SK-N-SH treated with all-trans-retinoic acid at 6 μM for 48 hours (cell line): ENCODE measurements around the gene ACTN4.

ENCODE experiments used
- ATAC-seq: fragments of 200-7000 bp; cut with Tn5 transposase; 3 replicates; pipeline ENCODE4 v1.9.1; 2020; ENCODE audit warnings: mild to moderate bottlenecking, moderate library complexity
- ARNTL ChIP-seq: fragments of 450-650 bp; formaldehyde crosslinking; IDR thresholded peaks from 2 replicates; pipeline ENCODE4 v1.5.0; 2020; ENCODE audit warnings: low read depth, mild to moderate bottlenecking, moderate library complexity, borderline replicate concordance
- BACH2 ChIP-seq: fragments of 250-450 bp; sonication (Bioruptor Pico); IDR thresholded peaks from 2 replicates; pipeline ENCODE4 v1.9.0; 2021; ENCODE audit warnings: mild to moderate bottlenecking, borderline replicate concordance
- CSDC2 ChIP-seq: fragments of 250-450 bp; sonication (Bioruptor Pico); IDR thresholded peaks from 2 replicates; pipeline ENCODE4 v1.5.0; 2020; ENCODE audit warnings: mild to moderate bottlenecking, moderate library complexity
- ESRRG ChIP-seq: fragments of 250-450 bp; sonication (Bioruptor Pico); IDR thresholded peaks from 2 replicates; pipeline ENCODE4 v1.6.1; 2021; ENCODE audit warnings: mild to moderate bottlenecking
- GLIS3 ChIP-seq: fragments of 250-450 bp; sonication (Bioruptor Pico); IDR thresholded peaks from 2 replicates; pipeline ENCODE4 v1.5.0; 2020; ENCODE audit warnings: mild to moderate bottlenecking, moderate library complexity
- ISL1 ChIP-seq: fragments of 250-450 bp; sonication (Bioruptor Pico); IDR thresholded peaks from 2 replicates; pipeline ENCODE4 v2.1.2; 2022; ENCODE audit warnings: mild to moderate bottlenecking, moderate library complexity
- OSR1 ChIP-seq: fragments of 250-450 bp; sonication (Bioruptor Pico); IDR thresholded peaks from 2 replicates; pipeline ENCODE4 v1.8.0; 2022; ENCODE audit warnings: moderate library complexity, mild to moderate bottlenecking, inconsistent platforms
- PATZ1 ChIP-seq: fragments of 250-450 bp; sonication (Bioruptor Pico); IDR thresholded peaks from 2 replicates; pipeline ENCODE4 v1.8.0; 2020; ENCODE audit warnings: mild to moderate bottlenecking, moderate library complexity, borderline replicate concordance
- POU6F1 ChIP-seq: fragments of 250-450 bp; sonication (Bioruptor Pico); IDR thresholded peaks from 2 replicates; pipeline ENCODE4 v1.8.0; 2021; ENCODE audit warnings: low read depth, mild to moderate bottlenecking, moderate library complexity, borderline replicate concordance
- PPARA ChIP-seq: fragments of 250-450 bp; sonication (Bioruptor Pico); IDR thresholded peaks from 2 replicates; pipeline ENCODE4 v1.5.0; 2020; ENCODE audit warnings: mild to moderate bottlenecking, borderline replicate concordance
- RARB ChIP-seq: fragments of 250-450 bp; sonication (Bioruptor Pico); IDR thresholded peaks from 2 replicates; pipeline ENCODE4 v1.8.0; 2021; ENCODE audit warnings: mild to moderate bottlenecking, moderate library complexity
- SNAI2 ChIP-seq: fragments of 250-450 bp; sonication (Bioruptor Pico); IDR thresholded peaks from 2 replicates; pipeline ENCODE4 v1.5.0; 2020; ENCODE audit warnings: mild to moderate bottlenecking, moderate library complexity
- TCF4 ChIP-seq: fragments of 250-450 bp; sonication (Bioruptor Pico); IDR thresholded peaks from 2 replicates; pipeline ENCODE4 v1.8.0; 2021; ENCODE audit warnings: mild to moderate bottlenecking, moderate library complexity, borderline replicate concordance
- TOX ChIP-seq: fragments of 250-450 bp; sonication (Bioruptor Pico); IDR thresholded peaks from 2 replicates; pipeline ENCODE4 v1.8.0; 2021; ENCODE audit warnings: mild to moderate bottlenecking, moderate library complexity, borderline replicate concordance
- ZC3H10 ChIP-seq: fragments of 250-450 bp; sonication (Bioruptor Pico); IDR thresholded peaks from 2 replicates; pipeline ENCODE4 v1.5.1; 2021; ENCODE audit warnings: mild to moderate bottlenecking, moderate library complexity
- ZFP3 ChIP-seq: fragments of 250-450 bp; sonication (Bioruptor Pico); IDR thresholded peaks from 2 replicates; pipeline ENCODE4 v1.5.0; 2020; ENCODE audit warnings: mild to moderate bottlenecking, moderate library complexity
- ZFP30 ChIP-seq: fragments of 450-650 bp; formaldehyde crosslinking; IDR thresholded peaks from 2 replicates; pipeline ENCODE4 v1.5.0; 2022; ENCODE audit warnings: mild to moderate bottlenecking, moderate library complexity
- ZNF565 ChIP-seq: fragments of 450-650 bp; formaldehyde crosslinking; conservative IDR thresholded peaks from 2 replicates; pipeline ENCODE4 v1.5.0; 2020; ENCODE audit warnings: low read depth, mild to moderate bottlenecking, moderate library complexity
- ZNF70 ChIP-seq: fragments of 450-650 bp; formaldehyde crosslinking; IDR thresholded peaks from 2 replicates; pipeline ENCODE4 v1.5.0; 2020; ENCODE audit warnings: mild to moderate bottlenecking, moderate library complexity
- ZNF8 ChIP-seq: fragments of 450-650 bp; formaldehyde crosslinking; IDR thresholded peaks from 2 replicates; pipeline ENCODE4 v1.5.0; 2020; ENCODE audit warnings: mild to moderate bottlenecking, moderate library complexity
- TF ChIP-seq, protein P1 (sequence below): fragments of 250-450 bp; sonication (Bioruptor Pico); IDR thresholded peaks from 2 replicates; pipeline ENCODE4 v1.5.1; 2021; ENCODE audit warnings: mild to moderate bottlenecking, moderate library complexity
- TF ChIP-seq, protein P2 (sequence below): fragments of 250-450 bp; sonication (Bioruptor Pico); IDR thresholded peaks from 2 replicates; pipeline ENCODE4 v1.5.1; 2020; ENCODE audit warnings: low read depth, mild to moderate bottlenecking, moderate library complexity

The ACTN4 gene

GRCh38 chr19:38726284-38726673, 78.8 kb downstream of the ACTN4 start:
- no peak for TF ChIP-seq TOX (CRISPR knock-in tag)
- TF ChIP-seq ZFP30: no peak
- TF ChIP-seq SNAI2 (CRISPR knock-in tag): no peak
- TF ChIP-seq ZC3H10: no peak
- ATAC-seq: no peak

DNA sequence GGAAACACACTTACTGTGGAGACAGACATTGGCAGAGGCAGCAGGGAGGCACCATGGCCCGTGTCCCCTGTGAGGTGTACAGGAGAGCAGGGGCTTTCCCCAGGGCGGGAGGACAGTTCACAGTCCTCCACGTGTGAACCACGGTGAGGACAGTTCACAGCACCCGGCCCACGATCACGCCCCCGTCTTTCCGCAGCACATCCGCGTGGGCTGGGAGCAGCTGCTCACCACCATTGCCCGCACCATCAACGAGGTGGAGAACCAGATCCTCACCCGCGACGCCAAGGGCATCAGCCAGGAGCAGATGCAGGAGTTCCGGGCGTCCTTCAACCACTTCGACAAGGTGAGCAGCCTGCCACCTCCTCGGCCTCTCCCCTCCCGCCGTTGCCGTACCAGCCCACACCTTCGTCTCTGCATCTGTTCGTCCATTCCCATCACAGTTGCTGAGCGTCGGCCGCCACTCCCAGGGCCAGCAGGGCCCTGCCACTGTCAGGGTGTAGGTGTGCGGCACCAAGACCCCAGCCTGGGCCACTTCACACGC, 79.4 kb downstream of the ACTN4 start:
- TF ChIP-seq ARNTL (CRISPR knock-in tag) (no peak), POU6F1 (no peak), ZNF8 (no peak), TOX (CRISPR knock-in tag) (no peak), ZFP30 (no peak), ZFP3 (no peak), BACH2 (CRISPR knock-in tag) (no peak), ESRRG (CRISPR knock-in tag) (no peak), SNAI2 (CRISPR knock-in tag) (no peak)
- TF ChIP-seq, protein P1, sequence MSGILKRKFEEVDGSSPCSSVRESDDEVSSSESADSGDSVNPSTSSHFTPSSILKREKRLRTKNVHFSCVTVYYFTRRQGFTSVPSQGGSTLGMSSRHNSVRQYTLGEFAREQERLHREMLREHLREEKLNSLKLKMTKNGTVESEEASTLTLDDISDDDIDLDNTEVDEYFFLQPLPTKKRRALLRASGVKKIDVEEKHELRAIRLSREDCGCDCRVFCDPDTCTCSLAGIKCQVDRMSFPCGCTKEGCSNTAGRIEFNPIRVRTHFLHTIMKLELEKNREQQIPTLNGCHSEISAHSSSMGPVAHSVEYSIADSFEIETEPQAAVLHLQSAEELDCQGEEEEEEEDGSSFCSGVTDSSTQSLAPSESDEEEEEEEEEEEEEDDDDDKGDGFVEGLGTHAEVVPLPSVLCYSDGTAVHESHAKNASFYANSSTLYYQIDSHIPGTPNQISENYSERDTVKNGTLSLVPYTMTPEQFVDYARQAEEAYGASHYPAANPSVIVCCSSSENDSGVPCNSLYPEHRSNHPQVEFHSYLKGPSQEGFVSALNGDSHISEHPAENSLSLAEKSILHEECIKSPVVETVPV (CRISPR knock-in tag): no peak
- TF ChIP-seq, protein P2, sequence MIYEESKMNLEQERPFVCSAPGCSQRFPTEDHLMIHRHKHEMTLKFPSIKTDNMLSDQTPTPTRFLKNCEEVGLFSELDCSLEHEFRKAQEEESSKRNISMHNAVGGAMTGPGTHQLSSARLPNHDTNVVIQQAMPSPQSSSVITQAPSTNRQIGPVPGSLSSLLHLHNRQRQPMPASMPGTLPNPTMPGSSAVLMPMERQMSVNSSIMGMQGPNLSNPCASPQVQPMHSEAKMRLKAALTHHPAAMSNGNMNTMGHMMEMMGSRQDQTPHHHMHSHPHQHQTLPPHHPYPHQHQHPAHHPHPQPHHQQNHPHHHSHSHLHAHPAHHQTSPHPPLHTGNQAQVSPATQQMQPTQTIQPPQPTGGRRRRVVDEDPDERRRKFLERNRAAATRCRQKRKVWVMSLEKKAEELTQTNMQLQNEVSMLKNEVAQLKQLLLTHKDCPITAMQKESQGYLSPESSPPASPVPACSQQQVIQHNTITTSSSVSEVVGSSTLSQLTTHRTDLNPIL (CRISPR knock-in tag): no peak
- no peak for ATAC-seq

DNA sequence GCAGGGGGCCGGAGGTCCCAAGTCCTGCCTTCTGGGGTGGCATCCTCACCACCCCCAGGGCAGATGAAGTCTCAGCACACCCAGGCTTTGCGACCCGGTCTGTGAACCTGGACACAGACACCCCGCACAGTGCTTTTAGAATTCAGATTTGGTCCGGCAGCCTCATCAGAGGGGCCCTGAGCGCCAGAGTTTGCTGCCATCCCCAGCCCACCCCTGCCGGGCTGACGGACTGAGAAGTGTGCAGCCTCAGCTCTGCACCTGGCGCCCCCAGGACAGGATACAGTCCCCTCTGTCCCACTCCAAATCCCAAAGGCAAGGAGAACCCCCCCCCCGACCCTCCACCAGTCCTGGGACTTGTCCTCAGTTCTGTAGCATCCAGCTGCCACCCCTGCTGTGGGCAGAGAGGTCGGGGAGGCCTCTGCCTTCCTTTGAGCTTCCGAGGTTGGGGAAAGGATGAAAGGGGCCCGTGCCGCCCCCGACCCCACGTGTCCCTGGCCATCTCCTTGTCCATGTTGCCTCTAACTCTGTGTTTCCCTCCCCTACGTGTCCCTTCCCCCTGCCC, 79.9 kb downstream of the ACTN4 start:
- ATAC-seq: no peak
- no peak for TF ChIP-seq ZNF565 (CRISPR knock-in tag)
- no peak for TF ChIP-seq ARNTL (CRISPR knock-in tag)
- TF ChIP-seq, protein P1 (CRISPR knock-in tag): no peak
- TF ChIP-seq PPARA (CRISPR knock-in tag): no peak
- TF ChIP-seq CSDC2 (CRISPR knock-in tag): no peak
- no peak for TF ChIP-seq RARB
- TF ChIP-seq PATZ1 (CRISPR knock-in tag): no peak
- TF ChIP-seq POU6F1: no peak
- no peak for TF ChIP-seq ZNF70 (CRISPR knock-in tag)
- no peak for TF ChIP-seq SNAI2 (CRISPR knock-in tag)
- no peak for TF ChIP-seq GLIS3 (CRISPR knock-in tag)
- no peak for TF ChIP-seq ZC3H10
- no peak for TF ChIP-seq ZFP3
- TF ChIP-seq ESRRG (CRISPR knock-in tag): no peak
- no peak for TF ChIP-seq OSR1
- no peak for TF ChIP-seq ISL1 (CRISPR knock-in tag)
- TF ChIP-seq TCF4 (CRISPR knock-in tag): no peak
